Peyer's patch (tissue), 4 donors: Measurements from ENCODE around the gene ZNF763.

Experiments used
- POLR2A ChIP-seq, 2 donors: fragments of 450-650 bp; IDR thresholded peaks; one replicate each; pipeline ENCODE4 v1.5.1; 2017; ENCODE audit warnings: antibody characterized with exemption in 2 of 2, mild to moderate bottlenecking in 2 of 2, moderate library complexity in 2 of 2
- TF ChIP-seq, protein P1 (sequence below), 6 experiments: fragments of 450-650 bp in 4 of 6; fragments of 200-600 bp in 2 of 6; sonication (generic) in 1 of 6; IDR thresholded peaks; one replicate each; pipeline ENCODE4 v1.5.1; 2017 to 2019; ENCODE audit warnings: antibody characterized with exemption in 6 of 6, mild to moderate bottlenecking in 3 of 6, moderate library complexity in 1 of 6

DNA sequence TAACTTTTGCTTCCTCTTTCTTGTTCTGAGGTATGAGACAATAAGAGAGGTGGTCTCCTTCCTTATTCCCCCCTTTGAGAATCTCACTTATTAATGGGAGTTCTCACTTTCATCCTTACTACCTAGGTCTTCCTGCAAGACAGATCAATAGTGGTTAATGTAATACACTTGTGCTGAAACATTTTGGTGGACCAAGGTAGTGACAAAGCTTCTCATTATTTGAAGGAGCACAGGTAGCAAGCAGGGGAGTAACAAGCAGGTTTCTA, 22.1 kb upstream of the ZNF763 start:
- TF ChIP-seq, protein P1, sequence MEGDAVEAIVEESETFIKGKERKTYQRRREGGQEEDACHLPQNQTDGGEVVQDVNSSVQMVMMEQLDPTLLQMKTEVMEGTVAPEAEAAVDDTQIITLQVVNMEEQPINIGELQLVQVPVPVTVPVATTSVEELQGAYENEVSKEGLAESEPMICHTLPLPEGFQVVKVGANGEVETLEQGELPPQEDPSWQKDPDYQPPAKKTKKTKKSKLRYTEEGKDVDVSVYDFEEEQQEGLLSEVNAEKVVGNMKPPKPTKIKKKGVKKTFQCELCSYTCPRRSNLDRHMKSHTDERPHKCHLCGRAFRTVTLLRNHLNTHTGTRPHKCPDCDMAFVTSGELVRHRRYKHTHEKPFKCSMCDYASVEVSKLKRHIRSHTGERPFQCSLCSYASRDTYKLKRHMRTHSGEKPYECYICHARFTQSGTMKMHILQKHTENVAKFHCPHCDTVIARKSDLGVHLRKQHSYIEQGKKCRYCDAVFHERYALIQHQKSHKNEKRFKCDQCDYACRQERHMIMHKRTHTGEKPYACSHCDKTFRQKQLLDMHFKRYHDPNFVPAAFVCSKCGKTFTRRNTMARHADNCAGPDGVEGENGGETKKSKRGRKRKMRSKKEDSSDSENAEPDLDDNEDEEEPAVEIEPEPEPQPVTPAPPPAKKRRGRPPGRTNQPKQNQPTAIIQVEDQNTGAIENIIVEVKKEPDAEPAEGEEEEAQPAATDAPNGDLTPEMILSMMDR (IDR thresholded peaks at IDR 0.05): no peak
- TF ChIP-seq POLR2A (IDR thresholded peaks at IDR 0.05): no peak
